IPS-18c (cell line): Measurements from ENCODE around the gene CPEB4.

Source experiments
- H3K4me3 ChIP-seq: 2 replicates; pipeline ENCODE4 v1.7.0; 2013; ENCODE audit warnings: low read depth, mild to moderate bottlenecking, low read length, moderate library complexity; ENCODE audit not compliant: insufficient read depth
- H3K9me3 ChIP-seq: one replicate; pipeline ENCODE4 v1.6.1; 2013; ENCODE audit warnings: mild to moderate bottlenecking, low read length, moderate library complexity; ENCODE audit not compliant: control insufficient read depth, insufficient read depth

CPEB4 gene

GRCh38 chr5:173971681-173972345 is 83.7 kb downstream of the CPEB4 start:
- Histone ChIP-seq H3K4me3 (no peak overlapping the region), H3K9me3 (peaks cover 2% of the 10 kb centered on the region)

- Histone ChIP-seq H3K4me3 (peak overlapping the region; percentile 50), H3K9me3 (peaks cover 2% of the 10 kb centered on the region)
These were observed 84.4 kb downstream of the CPEB4 start for GRCh38 chr5:173972607-173972924.

- H3K9me3 ChIP-seq, result peaks cover 2% of the 10 kb centered on the region
- H3K4me3 ChIP-seq, result peak overlapping the region; percentile 50
These were observed 84.9 kb downstream of the CPEB4 start for GRCh38 chr5:173972925-173973615.

GRCh38 chr5:173973616-173973969 is 85.4 kb downstream of the CPEB4 start:
- H3K4me3 ChIP-seq, result peak overlapping the region; percentile 50
- H3K9me3 ChIP-seq, result peaks cover 2% of the 10 kb centered on the region

- peaks cover 2% of the 10 kb centered on the region for H3K9me3 ChIP-seq
These were observed 86.6 kb downstream of the CPEB4 start for GRCh38 chr5:173974688-173975239.

GRCh38 chr5:173981185-173981761 is 93.1 kb downstream of the CPEB4 start:
- H3K9me3 ChIP-seq, result no peaks in the 10 kb centered on the region
- no peak overlapping the region for H3K4me3 ChIP-seq

More at GRCh38 chr5:173974688-173975239, 86.6 kb downstream of the CPEB4 start:
- no peak overlapping the region for H3K4me3 ChIP-seq

GRCh38 chr5:173984218-173984617 is 96.1 kb downstream of the CPEB4 start:
- no peak overlapping the region for H3K4me3 ChIP-seq
- H3K9me3 ChIP-seq, result no peaks in the 10 kb centered on the region

GRCh38 chr5:173988554-173989431 is 100.6 kb downstream of the CPEB4 start, which contains the start of gene C5orf47:
Gene C5orf47, plus strand, starts transcription at chr5:173989170. Its CDS starts 94 bp downstream, at chr5:173989264.
- H3K4me3 ChIP-seq, result no peak within 1 kb of the TSS
- H3K9me3 ChIP-seq, result no peaks in the 10 kb centered on the region

GRCh38 chr5:173989432-173990082 is 101.4 kb downstream of the CPEB4 start:
- no peak overlapping the region for H3K4me3 ChIP-seq
- H3K9me3 ChIP-seq, result no peaks in the 10 kb centered on the region

GRCh38 chr5:173997331-173997730 is 109.2 kb downstream of the CPEB4 start:
- H3K4me3 ChIP-seq, result no peak overlapping the region
- H3K9me3 ChIP-seq, result no peaks in the 10 kb centered on the region

- H3K4me3 ChIP-seq, result no peak overlapping the region
- no peaks in the 10 kb centered on the region for H3K9me3 ChIP-seq
These were observed 110.4 kb downstream of the CPEB4 start for GRCh38 chr5:173998531-173998930.

- Histone ChIP-seq H3K4me3 (no peak overlapping the region), H3K9me3 (no peaks in the 10 kb centered on the region)
These were observed 111.9 kb downstream of the CPEB4 start for GRCh38 chr5:174000076-174000475.

- H3K4me3 ChIP-seq, result no peak overlapping the region
- no peaks in the 10 kb centered on the region for H3K9me3 ChIP-seq
These were observed 115.6 kb downstream of the CPEB4 start for GRCh38 chr5:174003795-174004194.

GRCh38 chr5:174008922-174009321 is 120.8 kb downstream of the CPEB4 start:
- no peaks in the 10 kb centered on the region for H3K9me3 ChIP-seq
- H3K4me3 ChIP-seq, result no peak overlapping the region

- no peaks in the 10 kb centered on the region for H3K9me3 ChIP-seq
These were observed 122.2 kb downstream of the CPEB4 start for GRCh38 chr5:174010365-174010764.

GRCh38 chr5:174011441-174011840 is 123.3 kb downstream of the CPEB4 start:
- H3K4me3 ChIP-seq, result no peak overlapping the region
- no peaks in the 10 kb centered on the region for H3K9me3 ChIP-seq

More at GRCh38 chr5:174010365-174010764, 122.2 kb downstream of the CPEB4 start:
- no peak overlapping the region for H3K4me3 ChIP-seq
